ENCODE results near the gene RRM1. TPM values are rescaled to one million over a fixed set of nuclear protein-coding genes. Genes with fewer than 3 reads are reported as not detected.
A peak's percentile ranks its signal among the peaks of the same experiment; 100 is the strongest.

Gene RRM1
- total and polyA plus RNA-seq, 2 of the 13 experiments (the other 11 are each of a cell fraction or from before 2014, with no cell fraction given) = 17.3 to 108 TPM

DNA sequence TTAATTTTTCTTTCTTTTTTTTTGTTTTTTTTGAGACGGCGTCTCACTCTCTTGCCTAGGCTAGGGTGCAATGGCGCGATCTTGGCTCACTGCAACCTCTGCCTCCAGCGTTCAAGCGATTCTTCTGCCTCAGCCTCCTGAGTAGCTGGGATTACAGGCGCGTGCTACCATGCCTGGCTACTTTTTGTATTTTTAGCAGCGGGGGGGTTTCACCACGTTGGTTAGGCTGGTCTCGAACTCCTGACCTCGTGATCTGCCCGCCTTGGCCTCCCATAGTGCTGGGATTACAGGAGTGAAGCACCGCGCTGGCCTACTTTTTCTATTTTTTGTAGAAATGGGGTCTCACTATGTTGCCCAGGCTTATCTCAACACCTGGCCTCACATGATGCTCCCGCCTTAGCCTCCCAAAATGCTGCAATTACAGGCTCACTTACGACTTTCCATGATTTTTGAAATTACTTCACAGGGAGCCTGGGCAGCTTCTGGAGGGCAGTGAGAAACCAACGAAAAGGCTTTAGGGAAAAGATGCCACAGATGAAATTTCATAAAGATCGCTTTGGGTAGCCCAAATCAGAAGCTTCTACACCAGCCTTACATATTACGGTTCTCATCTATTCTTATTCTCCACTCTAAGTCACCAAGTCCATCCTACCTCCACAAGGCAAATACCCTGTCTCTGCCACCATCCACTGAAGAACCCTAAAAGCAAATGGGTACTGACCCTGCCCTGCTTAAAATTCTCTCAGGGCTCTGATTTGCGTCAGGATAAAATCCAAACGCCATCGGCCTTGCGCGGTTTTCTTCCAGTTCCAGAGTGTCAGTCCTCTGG lies 866 bp upstream of the RRM1 start:
- WGBS (ENCODE audit: low lambda C conversion rate) = 78% methylated on average over 25 of the region's 25 CpGs
- ChIA-PET CTCF (ENCODE audit: low intra/inter-chr PET ratio, low total read pairs) (no interaction called here), POLR2A (no interaction called here)
- peaks cover 22% of the 10 kb centered on the region for H3K79me2 ChIP-seq (ENCODE audit: insufficient read depth, low read length)
- H3K4me1 ChIP-seq (ENCODE audit: insufficient read depth, low read length) = peaks cover 34% of the 10 kb centered on the region
- peak overlapping the region; percentile 84 for H3K4me2 ChIP-seq (ENCODE audit: low read depth, low read length)
- peak overlapping the region; percentile 84 for H3K27ac ChIP-seq (ENCODE audit: extremely low read length, insufficient read depth, low read length)
- in situ Hi-C loops (cut with HindIII; ENCODE audit: extremely low pct_ligation_motif_present, low pct_unique_long_range_greater_than_20kb) = no loop called here
- DNase-seq (ENCODE audit: low spot score) = no peak
- intact Hi-C loops (cut with micrococcal nuclease; ENCODE audit: unreplicated experiment) = no loop called here
- H2AFZ ChIP-seq (ENCODE audit: low read length) = peak overlapping the region; percentile 33
- peaks cover 0 to 2% of the 10 kb centered on the region in 2 experiments; a peak in 3 of 5 replicates for H3K36me3 ChIP-seq (replicated peaks in 1 of 2; ENCODE audit: control insufficient read depth in 1 of 2, insufficient read depth in 2 of 2, low read length in 2 of 2)
- H3K4me3 ChIP-seq (replicated peaks in 1 of 3; ENCODE audit: insufficient read depth in 1 of 3, low read depth in 2 of 3, low read length in 3 of 3) = peak overlapping the region; percentile 77 to 99 (median 85)
- FAIRE-seq = no peak
- TSS peak; percentile 93 for BruUV-seq (replicated peaks)
- H4K20me1 ChIP-seq (ENCODE audit: insufficient read depth, low read length) = no peaks in the 10 kb centered on the region
- H3K9ac ChIP-seq (ENCODE audit: insufficient read depth, low read depth, low read length) = peak overlapping the region; percentile 84
- peak; percentile 4; the same call in 2 of the 3 replicates for ATAC-seq
- no peaks in the 10 kb centered on the region for H3K27me3 ChIP-seq (ENCODE audit: control insufficient read depth in 1 of 2, insufficient read depth in 2 of 2, low read length in 2 of 2)
- H3K9me3 ChIP-seq (ENCODE audit: low read length) = no peaks in the 10 kb centered on the region
- TF ChIP-seq NCOA5 (CRISPR knock-in tag; IDR thresholded peaks at IDR 0.05) = no peak
- TF ChIP-seq KDM5B (CRISPR knock-in tag; IDR thresholded peaks at IDR 0.05; ENCODE audit: borderline replicate concordance) = no peak
- no peak for TF ChIP-seq FOSL2 (CRISPR knock-in tag; IDR thresholded peaks at IDR 0.05)
- TF ChIP-seq, protein P1, sequence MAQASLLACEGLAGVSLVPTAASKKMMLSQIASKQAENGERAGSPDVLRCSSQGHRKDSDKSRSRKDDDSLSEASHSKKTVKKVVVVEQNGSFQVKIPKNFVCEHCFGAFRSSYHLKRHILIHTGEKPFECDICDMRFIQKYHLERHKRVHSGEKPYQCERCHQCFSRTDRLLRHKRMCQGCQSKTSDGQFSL (CRISPR knock-in tag; IDR thresholded peaks at IDR 0.05) = 0 out of 2 replicates have a peak, but pooled peaks have one; percentile 25
- no peak for TF ChIP-seq SAFB2 (CRISPR knock-in tag; IDR thresholded peaks at IDR 0.05; ENCODE audit: borderline replicate concordance, low read depth)
- TF ChIP-seq, protein P2, sequence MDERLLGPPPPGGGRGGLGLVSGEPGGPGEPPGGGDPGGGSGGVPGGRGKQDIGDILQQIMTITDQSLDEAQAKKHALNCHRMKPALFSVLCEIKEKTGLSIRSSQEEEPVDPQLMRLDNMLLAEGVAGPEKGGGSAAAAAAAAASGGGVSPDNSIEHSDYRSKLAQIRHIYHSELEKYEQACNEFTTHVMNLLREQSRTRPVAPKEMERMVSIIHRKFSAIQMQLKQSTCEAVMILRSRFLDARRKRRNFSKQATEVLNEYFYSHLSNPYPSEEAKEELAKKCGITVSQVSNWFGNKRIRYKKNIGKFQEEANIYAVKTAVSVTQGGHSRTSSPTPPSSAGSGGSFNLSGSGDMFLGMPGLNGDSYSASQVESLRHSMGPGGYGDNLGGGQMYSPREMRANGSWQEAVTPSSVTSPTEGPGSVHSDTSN (CRISPR knock-in tag; IDR thresholded peaks at IDR 0.05) = no peak
- 0 out of 2 replicates have a peak, but pooled peaks have one; percentile 2 for TF ChIP-seq GLI4 (CRISPR knock-in tag; IDR thresholded peaks at IDR 0.05; ENCODE audit: borderline replicate concordance)
- no peak for TF ChIP-seq ZNF230 (CRISPR knock-in tag; IDR thresholded peaks at IDR 0.05)
- no peak for TF ChIP-seq KDM1A (CRISPR knock-in tag; IDR thresholded peaks at IDR 0.05)
- TF ChIP-seq CCAR2 (optimal IDR thresholded peaks at IDR 0.05; ENCODE audit: low read depth, low read length) = no peak
- TF ChIP-seq, protein P3, sequence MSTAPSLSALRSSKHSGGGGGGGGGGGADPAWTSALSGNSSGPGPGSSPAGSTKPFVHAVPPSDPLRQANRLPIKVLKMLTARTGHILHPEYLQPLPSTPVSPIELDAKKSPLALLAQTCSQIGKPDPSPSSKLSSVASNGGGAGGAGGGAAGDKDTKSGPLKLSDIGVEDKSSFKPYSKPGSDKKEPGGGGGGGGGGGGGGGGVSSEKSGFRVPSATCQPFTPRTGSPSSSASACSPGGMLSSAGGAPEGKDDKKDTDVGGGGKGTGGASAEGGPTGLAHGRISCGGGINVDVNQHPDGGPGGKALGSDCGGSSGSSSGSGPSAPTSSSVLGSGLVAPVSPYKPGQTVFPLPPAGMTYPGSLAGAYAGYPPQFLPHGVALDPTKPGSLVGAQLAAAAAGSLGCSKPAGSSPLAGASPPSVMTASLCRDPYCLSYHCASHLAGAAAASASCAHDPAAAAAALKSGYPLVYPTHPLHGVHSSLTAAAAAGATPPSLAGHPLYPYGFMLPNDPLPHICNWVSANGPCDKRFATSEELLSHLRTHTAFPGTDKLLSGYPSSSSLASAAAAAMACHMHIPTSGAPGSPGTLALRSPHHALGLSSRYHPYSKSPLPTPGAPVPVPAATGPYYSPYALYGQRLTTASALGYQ (CRISPR knock-in tag; IDR thresholded peaks at IDR 0.05) = no peak
- no peak for TF ChIP-seq MAZ (IDR thresholded peaks at IDR 0.05; ENCODE audit: borderline replicate concordance, low read depth, low read length)
- TF ChIP-seq MAZ (CRISPR knock-in tag; IDR thresholded peaks at IDR 0.05; ENCODE audit: low read depth) = 0 out of 2 replicates have a peak, but pooled peaks have one; percentile 2
- no peak for TF ChIP-seq ZNF512B (CRISPR knock-in tag; IDR thresholded peaks at IDR 0.05; ENCODE audit: borderline replicate concordance)
- TF ChIP-seq ZNF605 (CRISPR knock-in tag; IDR thresholded peaks at IDR 0.05) = 0 out of 2 replicates have a peak, but pooled peaks have one; percentile 22
- TF ChIP-seq ZNF121 (CRISPR knock-in tag; IDR thresholded peaks at IDR 0.05) = peak; percentile 93
- peak; percentile 21; the same call in 1 of the 2 replicates for TF ChIP-seq ZBTB38 (CRISPR knock-in tag; IDR thresholded peaks at IDR 0.05)
- 0 out of 2 replicates have a peak, but pooled peaks have one; percentile 26 for TF ChIP-seq MTF2 (CRISPR knock-in tag; IDR thresholded peaks at IDR 0.05; ENCODE audit: borderline replicate concordance)

Data from HepG2 (cell line).